HT-29 (cell line): ENCODE results near the gene KATNBL1. TPM values are rescaled to one million over a fixed set of nuclear protein-coding genes. Genes with fewer than 3 reads are reported as not detected.

ENCODE experiments used
- DNase-seq: peaks from one replicate; pipeline ENCODE4 v3.0.0-alpha.2; 2015; ENCODE audit warnings: low spot score
- total RNA-seq: library from RNA; depleted of rRNA; stranded (reverse); fragments of >200 nt; shearing (Covaris generic); gene quantifications from 2 replicates; pipeline ENCODE4 v1.2.3, GENCODE V29; 2014; rRNA removed

Gene KATNBL1
- total RNA-seq, 1 experiment from 2014 or later = 13.4 TPM

DNA sequence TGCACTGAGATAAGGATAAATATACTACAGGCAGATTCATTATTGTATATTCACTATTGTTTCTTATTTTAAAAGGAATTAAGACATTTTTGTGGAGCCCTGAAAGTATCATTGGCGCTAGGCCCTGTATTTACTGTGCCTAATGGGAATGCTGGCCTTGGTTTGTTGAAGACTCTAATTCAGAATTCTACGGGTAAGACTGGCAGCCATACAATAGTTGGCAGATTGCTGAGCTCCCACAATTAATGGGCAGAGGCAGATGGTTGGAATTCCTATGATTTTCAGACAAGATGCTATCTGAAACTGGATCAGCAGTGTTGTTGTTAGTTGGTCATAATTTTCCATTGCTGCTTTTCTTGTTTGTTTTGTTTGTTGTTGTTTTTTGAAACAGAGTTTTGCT, 93.3 kb downstream of the KATNBL1 start:
- DNase-seq = peak; percentile 11

DNA sequence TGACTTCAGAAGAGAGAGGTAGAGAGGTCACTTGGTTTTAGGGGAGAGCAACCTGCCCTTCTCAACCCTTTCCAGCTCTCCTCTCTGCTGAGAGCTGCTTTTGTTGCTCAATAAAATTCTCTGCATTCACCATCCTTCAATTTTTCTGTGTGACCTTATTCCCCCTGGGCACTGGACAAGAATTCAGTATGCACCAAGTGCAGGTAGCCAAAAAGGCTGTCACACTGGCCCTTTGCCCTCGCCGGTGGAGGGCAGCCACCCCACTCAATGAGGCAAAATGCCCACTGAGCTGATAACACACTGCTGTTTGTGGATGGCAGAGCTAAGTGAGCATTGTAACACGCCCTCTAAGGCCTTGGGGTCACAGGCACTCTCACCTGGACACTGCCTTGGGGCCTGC, 95.2 kb downstream of the KATNBL1 start:
- DNase-seq = no peak

GRCh38 chr15:34114215-34114614, 95.7 kb downstream of the KATNBL1 start:
- DNase-seq = no peak

DNA sequence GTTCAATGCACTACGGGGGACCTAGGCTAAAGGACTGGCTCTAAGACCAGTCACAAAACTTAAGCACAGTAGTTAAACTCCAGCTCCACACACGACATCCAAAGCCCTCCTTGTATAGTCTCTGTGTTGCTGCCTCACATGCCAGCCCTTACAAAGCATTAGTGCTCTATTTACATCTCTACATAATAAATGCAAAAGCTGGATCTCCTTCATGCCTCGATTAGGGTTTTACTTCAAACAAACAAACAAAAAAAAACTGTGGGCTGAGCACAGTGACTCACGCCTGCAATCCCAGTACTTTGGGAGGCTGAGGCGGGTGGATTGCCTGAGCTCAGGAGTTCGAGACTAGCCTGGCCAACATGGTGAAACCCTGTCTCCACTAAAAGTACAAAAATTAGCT, 98.4 kb downstream of the KATNBL1 start:
- no peak for DNase-seq

- peak; percentile 58 for DNase-seq
Measured at GRCh38 chr15:34109797-34110663, 99.9 kb downstream of the KATNBL1 start.

- no peak for DNase-seq
Measured at GRCh38 chr15:34107315-34107714, 102.6 kb downstream of the KATNBL1 start.

DNA sequence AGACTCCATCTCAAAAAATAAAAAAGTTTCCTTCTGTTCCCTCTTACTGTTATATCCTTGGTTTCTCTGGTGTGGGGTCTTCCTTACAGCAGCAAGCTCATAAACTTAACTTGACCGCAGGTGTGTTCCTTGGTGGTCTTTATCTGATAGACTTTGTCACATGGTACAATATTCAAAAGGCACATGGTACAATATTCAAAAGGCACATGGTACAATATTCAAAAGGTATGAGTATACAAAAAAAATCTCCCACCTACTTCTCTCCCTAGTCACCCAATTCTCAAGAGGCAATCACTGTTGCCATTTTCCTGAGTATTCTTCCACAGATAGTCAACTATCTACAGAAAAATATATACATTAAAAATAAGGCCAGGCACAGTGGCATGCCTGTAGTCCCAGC, 103.5 kb downstream of the KATNBL1 start:
- DNase-seq = no peak

GRCh38 chr15:34102175-34102925, 107.5 kb downstream of the KATNBL1 start:
- DNase-seq = no peak

- peak; percentile 99 for DNase-seq
Measured at GRCh38 chr15:34101366-34102174, 108.3 kb downstream of the KATNBL1 start, which contains the start of the genes EMC7 and PGBD4. EMC7 (minus strand) TSS chr15:34101862; CDS start chr15:34101839, 23 bp downstream. PGBD4 (plus strand) TSS chr15:34102083; CDS start chr15:34102532, 449 bp downstream.

- DNase-seq = no peak
Measured at GRCh38 chr15:34099914-34100313, 110.0 kb downstream of the KATNBL1 start.

Other genes starting within 250 kb of the KATNBL1 start
- gene CHRM5, start 241.6 kb downstream of the KATNBL1 start, total RNA-seq = not detected in 2 replicates
- 11.9 and 15.0 TPM in 2 replicates for gene AVEN, start 170.9 kb downstream of the KATNBL1 start, total RNA-seq
- 28.1 and 32.0 TPM in 2 replicates for gene EMC7, start 108.2 kb downstream of the KATNBL1 start, total RNA-seq
- 1.5 and 1.7 TPM in 2 replicates for gene PGBD4, start 108.0 kb downstream of the KATNBL1 start, total RNA-seq
- 305 and 312 TPM in 2 replicates for gene EMC4, start 14.9 kb upstream of the KATNBL1 start, total RNA-seq
- 5.4 and 5.5 TPM in 2 replicates for gene SLC12A6, start 127.7 kb upstream of the KATNBL1 start, total RNA-seq
- gene NOP10, start 133.0 kb upstream of the KATNBL1 start, total RNA-seq = 230 and 253 TPM in 2 replicates
- not detected in 2 replicates for gene NUTM1, start 133.2 kb upstream of the KATNBL1 start, total RNA-seq
- 47.7 and 72.8 TPM in 2 replicates for gene LPCAT4, start 157.1 kb upstream of the KATNBL1 start, total RNA-seq
- 16.4 and 22.0 TPM in 2 replicates for gene GOLGA8A, start 227.7 kb upstream of the KATNBL1 start, total RNA-seq